HG03108 (cell line): ENCODE data around the gene ACTR5.

Experiments used
- ATAC-seq: cut with Tn5 transposase; IDR thresholded peaks from one replicate; pipeline ENCODE4 v1.9.1; 2021; ENCODE audit warnings: moderate library complexity; ENCODE audit not compliant: unreplicated experiment

Gene ACTR5

GRCh38 chr20:38728911-38729642 lies 19.2 kb upstream of the ACTR5 start:
- ATAC-seq, result no peak

- no peak for ATAC-seq
Observed at GRCh38 chr20:38729767-38730166, 18.5 kb upstream of the ACTR5 start.

- ATAC-seq, result no peak
Observed at GRCh38 chr20:38730167-38730988, 17.9 kb upstream of the ACTR5 start.

GRCh38 chr20:38730989-38731737 lies 17.1 kb upstream of the ACTR5 start:
- no peak for ATAC-seq

GRCh38 chr20:38731738-38732113 lies 16.5 kb upstream of the ACTR5 start:
- ATAC-seq, result no peak

- ATAC-seq, result no peak
Observed at GRCh38 chr20:38732981-38733380, 15.3 kb upstream of the ACTR5 start.

GRCh38 chr20:38735172-38735571 lies 13.1 kb upstream of the ACTR5 start:
- ATAC-seq, result no peak

- ATAC-seq, result no peak
Observed at GRCh38 chr20:38737887-38738286, 10.4 kb upstream of the ACTR5 start.

- ATAC-seq, result no peak
Observed at GRCh38 chr20:38745757-38746156, 2.5 kb upstream of the ACTR5 start.

GRCh38 chr20:38747495-38748096 lies 664 bp upstream of the ACTR5 start:
- ATAC-seq, result no peak

GRCh38 chr20:38748861-38749149 lies 545 bp downstream of the ACTR5 start:
- no peak for ATAC-seq

- no peak for ATAC-seq
Observed at GRCh38 chr20:38751360-38751976, 3.2 kb downstream of the ACTR5 start.

- no peak for ATAC-seq
Observed at GRCh38 chr20:38752029-38752428, 3.8 kb downstream of the ACTR5 start.

GRCh38 chr20:38754924-38755323 lies 6.7 kb downstream of the ACTR5 start:
- ATAC-seq, result no peak

GRCh38 chr20:38755324-38755910 lies 7.2 kb downstream of the ACTR5 start:
- no peak for ATAC-seq

GRCh38 chr20:38757145-38757775 lies 9.0 kb downstream of the ACTR5 start:
- ATAC-seq, result no peak

GRCh38 chr20:38759106-38759505 lies 10.8 kb downstream of the ACTR5 start:
- no peak for ATAC-seq

- no peak for ATAC-seq
Observed at GRCh38 chr20:38760978-38761377, 12.7 kb downstream of the ACTR5 start.

- no peak for ATAC-seq
Observed at GRCh38 chr20:38762174-38762573, 13.9 kb downstream of the ACTR5 start.

- no peak for ATAC-seq
Observed at GRCh38 chr20:38763616-38764015, 15.4 kb downstream of the ACTR5 start.
